ENCODE results near the gene PYGM. TPM values are rescaled to one million over a fixed set of nuclear protein-coding genes. Genes with fewer than 3 reads are reported as not detected.
A peak's percentile ranks its signal among the peaks of the same experiment; 100 is the strongest.

Gene PYGM
- total and polyA plus RNA-seq, 2 of the 13 experiments (the other 11 are each of a cell fraction or from before 2014, with no cell fraction given) = 0.11 to 0.12 TPM

DNA sequence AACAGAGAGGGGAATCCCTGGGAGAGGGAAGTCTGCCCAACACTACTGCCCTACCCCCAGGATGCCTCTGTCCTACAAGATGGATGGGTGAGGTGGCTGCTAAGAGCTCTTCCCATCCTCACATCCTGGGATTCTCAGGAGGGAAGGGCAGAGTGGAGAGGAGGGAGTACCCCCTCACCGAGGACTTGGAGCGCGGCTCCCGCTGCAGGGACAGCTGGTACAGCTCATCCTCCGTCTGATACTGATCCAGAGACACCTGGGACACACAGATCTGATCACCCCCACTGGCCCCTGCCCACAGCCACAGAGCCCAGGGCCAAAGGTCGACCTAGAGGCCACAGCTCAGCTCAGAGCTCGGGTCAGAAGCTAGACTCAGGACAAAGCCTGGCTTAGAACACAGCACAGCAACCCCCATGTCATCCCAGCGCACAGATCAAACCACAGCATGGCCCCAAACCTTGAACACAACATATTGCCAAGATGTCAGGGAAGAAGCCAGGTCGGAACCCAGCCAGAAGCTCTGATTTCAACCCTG, 24.0 kb downstream of the PYGM start:
- no CpG with 5 or more reads among the region's 9 CpGs for WGBS (ENCODE audit: low lambda C conversion rate)
- CTCF ChIA-PET (ENCODE audit: low intra/inter-chr PET ratio, low total read pairs) = no interaction called here
- no peak overlapping the region for H3K4me2 ChIP-seq (ENCODE audit: low read depth, low read length)
- intact Hi-C loops (cut with micrococcal nuclease; ENCODE audit: unreplicated experiment) = no loop called here
- in situ Hi-C loops (cut with HindIII; ENCODE audit: extremely low pct_ligation_motif_present, low pct_unique_long_range_greater_than_20kb) = loop anchor here (5.0 kb wide), 1 partner anchor 58 kb away; no protein-coding TSS in a partner anchor
- POLR2A ChIA-PET = no interaction called here
- ATAC-seq (peak; percentile 65), DNase-seq (ENCODE audit: low spot score) (no peak), FAIRE-seq (no peak)
- no peak for TF ChIP-seq RARA (CRISPR knock-in tag; IDR thresholded peaks at IDR 0.05)
- TF ChIP-seq, protein P1, sequence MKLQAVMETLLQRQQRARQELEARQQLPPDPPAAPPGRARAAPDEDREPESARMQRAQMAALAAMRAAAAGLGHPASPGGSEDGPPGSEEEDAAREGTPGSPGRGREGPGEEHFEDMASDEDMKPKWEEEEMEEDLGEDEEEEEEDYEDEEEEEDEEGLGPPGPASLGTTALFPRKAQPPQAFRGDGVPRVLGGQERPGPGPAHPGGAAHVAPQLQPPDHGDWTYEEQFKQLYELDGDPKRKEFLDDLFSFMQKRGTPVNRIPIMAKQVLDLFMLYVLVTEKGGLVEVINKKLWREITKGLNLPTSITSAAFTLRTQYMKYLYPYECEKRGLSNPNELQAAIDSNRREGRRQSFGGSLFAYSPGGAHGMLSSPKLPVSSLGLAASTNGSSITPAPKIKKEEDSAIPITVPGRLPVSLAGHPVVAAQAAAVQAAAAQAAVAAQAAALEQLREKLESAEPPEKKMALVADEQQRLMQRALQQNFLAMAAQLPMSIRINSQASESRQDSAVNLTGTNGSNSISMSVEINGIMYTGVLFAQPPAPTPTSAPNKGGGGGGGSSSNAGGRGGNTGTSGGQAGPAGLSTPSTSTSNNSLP (IDR thresholded peaks at IDR 0.05; ENCODE audit: low read depth, low read length) = no peak
- 0 out of 2 replicates have a peak, but pooled peaks have one; percentile 28 for TF ChIP-seq BRD4 (CRISPR knock-in tag; IDR thresholded peaks at IDR 0.05)
- no peak for TF ChIP-seq ZMAT5 (CRISPR knock-in tag; IDR thresholded peaks at IDR 0.05; ENCODE audit: borderline replicate concordance, low read depth)
- TF ChIP-seq ZNF740 (CRISPR knock-in tag; IDR thresholded peaks at IDR 0.05) = no peak
- TF ChIP-seq CREB1 (IDR thresholded peaks at IDR 0.05) = no peak
- no peak for TF ChIP-seq CREB1 (CRISPR knock-in tag; IDR thresholded peaks at IDR 0.05)
- no peak for TF ChIP-seq ZNF20 (CRISPR knock-in tag; IDR thresholded peaks at IDR 0.05)
- no peak for TF ChIP-seq ZNF468 (CRISPR knock-in tag; IDR thresholded peaks at IDR 0.05)
- no peak for TF ChIP-seq ZNF619 (CRISPR knock-in tag; IDR thresholded peaks at IDR 0.05)
- TF ChIP-seq HNF4A (CRISPR knock-in tag; IDR thresholded peaks at IDR 0.05) = peak; percentile 65
- H3K9ac ChIP-seq (ENCODE audit: insufficient read depth, low read depth, low read length) = no peak overlapping the region
- H3K27ac ChIP-seq (ENCODE audit: extremely low read length, insufficient read depth, low read length) = no peak overlapping the region
- H4K20me1 ChIP-seq (ENCODE audit: insufficient read depth, low read length) = 0 out of 2 replicates have a peak, but pooled peaks cover 1% of the 10 kb centered on the region
- peaks cover 11% of the 10 kb centered on the region for H3K4me1 ChIP-seq (ENCODE audit: insufficient read depth, low read length)
- H3K36me3 ChIP-seq (replicated peaks in 1 of 2; ENCODE audit: control insufficient read depth in 1 of 2, insufficient read depth in 2 of 2, low read length in 2 of 2) = no peaks in the 10 kb centered on the region
- no peak overlapping the region for H3K4me3 ChIP-seq (replicated peaks in 1 of 3; ENCODE audit: insufficient read depth in 1 of 3, low read depth in 2 of 3, low read length in 3 of 3)
- no peaks in the 10 kb centered on the region for H3K9me3 ChIP-seq (ENCODE audit: low read length)
- no TSS peak for BruUV-seq (replicated peaks)
- no peaks in the 10 kb centered on the region for H3K79me2 ChIP-seq (ENCODE audit: insufficient read depth, low read length)
- no peak overlapping the region for H2AFZ ChIP-seq (ENCODE audit: low read length)
- H3K27me3 ChIP-seq (ENCODE audit: control insufficient read depth in 1 of 2, insufficient read depth in 2 of 2, low read length in 2 of 2) = peaks cover 3 to 43% of the 10 kb centered on the region in 2 experiments; a peak in 3 of 5 replicates

Data from HepG2 (cell line).